Measurements from ENCODE around the gene SRP72.

- TF ChIP-seq CTCF (IDR thresholded peaks at IDR 0.05; ENCODE audit: borderline replicate concordance, extremely low read depth, low read length, poor library complexity, severe bottlenecking) = no peak
- TF ChIP-seq EZH2 (IDR thresholded peaks at IDR 0.05; ENCODE audit: borderline replicate concordance, low read depth, low read length, severe bottlenecking) = no peak
Measured at GRCh38 chr4:56465599-56466295, 1.7 kb upstream of the SRP72 start.
